Neural crest cell (in vitro differentiated cells): ENCODE data around the gene PCDHB7. TPM values are rescaled to one million over a fixed set of nuclear protein-coding genes. Genes with fewer than 3 reads are reported as not detected.
"Not testable (repeated sequence)": the region's sequence is repeated elsewhere in the genome, so short reads cannot be mapped to it uniquely, and the experiment has no call there.

ENCODE experiments used
- DNase-seq: peaks from one replicate; pipeline ENCODE4 v3.0.0; 2021; ENCODE audit warnings: low read depth, mixed read lengths, low spot score
- H3K27ac Mint-ChIP-seq: one replicate; pipeline ENCODE4 v1.8.0; 2021; ENCODE audit warnings: mild to moderate bottlenecking, mixed read lengths; ENCODE audit not compliant: unreplicated experiment
- H3K27me3 Mint-ChIP-seq: 2 replicates; pipeline ENCODE4 v1.8.0; 2021; ENCODE audit warnings: low read depth, mild to moderate bottlenecking, mixed read lengths
- H3K36me3 Mint-ChIP-seq: 2 replicates; pipeline ENCODE4 v1.8.0; 2021; ENCODE audit warnings: low read depth, mild to moderate bottlenecking, mixed read lengths
- H3K4me1 Mint-ChIP-seq: 2 replicates; pipeline ENCODE4 v1.8.0; 2021; ENCODE audit warnings: mixed read lengths
- H3K4me3 Mint-ChIP-seq: one replicate; pipeline ENCODE4 v1.8.0; 2021; ENCODE audit warnings: mild to moderate bottlenecking, mixed read lengths
- H3K9me3 Mint-ChIP-seq: 2 replicates; pipeline ENCODE4 v1.8.0; 2021; ENCODE audit warnings: mixed read lengths
- CTCF ChIP-seq: fragments of 200-600 bp; sonication (generic); conservative IDR thresholded peaks from 2 replicates; pipeline ENCODE4 v1.5.0; 2021; ENCODE audit warnings: antibody characterized with exemption, mild to moderate bottlenecking
- total RNA-seq: library from RNA; stranded (reverse); gene quantifications from 2 replicates; pipeline ENCODE4 v1.2.1, GENCODE V29; 2021

PCDHB7 gene
- total RNA-seq, 1 donor from 2014 or later = 0.58 TPM

GRCh38 chr5:141223112-141223783 lies 50.8 kb downstream of the PCDHB7 start, which contains the start of gene PCDHB14:
TSS of gene PCDHB14 (plus strand) at chr5:141223343. CDS start at chr5:141223506, 163 bp downstream.
- DNase-seq = no peak
- Mint-ChIP-seq H3K36me3 (peaks cover 66% of the 10 kb centered on the region), H3K27ac (peak within 1 kb of the TSS; percentile 90), H3K9me3 (peaks cover 25% of the 10 kb centered on the region), H3K4me1 (peaks cover 7% of the 10 kb centered on the region), H3K27me3 (no peaks in the 10 kb centered on the region), H3K4me3 (peak within 1 kb of the TSS; percentile 89)
- peak; percentile 58 for TF ChIP-seq CTCF

GRCh38 chr5:141224844-141225243 lies 52.4 kb downstream of the PCDHB7 start:
- DNase-seq, H3K4me3 Mint-ChIP-seq, H3K4me1 Mint-ChIP-seq, H3K27ac Mint-ChIP-seq, H3K27me3 Mint-ChIP-seq: not testable (repeated sequence)
- peaks cover 22% of the 10 kb centered on the region for H3K9me3 Mint-ChIP-seq
- H3K36me3 Mint-ChIP-seq = peaks cover 60% of the 10 kb centered on the region

- H3K9me3 Mint-ChIP-seq = peaks cover 18% of the 10 kb centered on the region
- not testable (repeated sequence) for H3K27me3 Mint-ChIP-seq, H3K4me3 Mint-ChIP-seq, H3K4me1 Mint-ChIP-seq, H3K27ac Mint-ChIP-seq, DNase-seq
- H3K36me3 Mint-ChIP-seq = peaks cover 55% of the 10 kb centered on the region
Observed at GRCh38 chr5:141225421-141225820, 53.0 kb downstream of the PCDHB7 start.

Other genes starting within 250 kb of the PCDHB7 start
- gene PCDHAC1, start 246.3 kb upstream of the PCDHB7 start, total RNA-seq = 4.1 and 4.4 TPM in 2 replicates
- 1.8 and 1.9 TPM in 2 replicates for gene PCDHAC2, start 206.2 kb upstream of the PCDHB7 start, total RNA-seq
- 0.14 and 0.23 TPM in 2 replicates for gene PCDHB1, start 121.3 kb upstream of the PCDHB7 start, total RNA-seq
- 52.6 and 57.8 TPM in 2 replicates for gene PCDHB2, start 78.0 kb upstream of the PCDHB7 start, total RNA-seq
- gene PCDHB3, start 72.2 kb upstream of the PCDHB7 start, total RNA-seq = 5.4 and 5.7 TPM in 2 replicates
- 2.6 and 2.7 TPM in 2 replicates for gene PCDHB4, start 50.8 kb upstream of the PCDHB7 start, total RNA-seq
- 3.0 and 3.3 TPM in 2 replicates for gene PCDHB5, start 37.4 kb upstream of the PCDHB7 start, total RNA-seq
- 0.64 and 0.70 TPM in 2 replicates for gene PCDHB6, start 22.6 kb upstream of the PCDHB7 start, total RNA-seq
- 1.3 and 1.8 TPM in 2 replicates for gene PCDHB8, start 5.1 kb downstream of the PCDHB7 start, total RNA-seq
- gene PCDHB16, start 9.7 kb downstream of the PCDHB7 start, total RNA-seq = 11.4 and 12.6 TPM in 2 replicates
- 5.5 and 7.0 TPM in 2 replicates for gene PCDHB9, start 14.5 kb downstream of the PCDHB7 start, total RNA-seq
- 5.2 and 5.5 TPM in 2 replicates for gene PCDHB10, start 19.7 kb downstream of the PCDHB7 start, total RNA-seq
- gene PCDHB11, start 27.0 kb downstream of the PCDHB7 start, total RNA-seq = 2.7 and 3.6 TPM in 2 replicates
- 3.1 TPM in 2 replicates for gene PCDHB12, start 36.1 kb downstream of the PCDHB7 start, total RNA-seq
- 3.6 TPM in 2 replicates for gene PCDHB13, start 41.3 kb downstream of the PCDHB7 start, total RNA-seq
- gene PCDHB14, start 50.7 kb downstream of the PCDHB7 start, total RNA-seq = 5.5 TPM in 2 replicates
- 5.5 and 5.6 TPM in 2 replicates for gene PCDHB15, start 72.8 kb downstream of the PCDHB7 start, total RNA-seq
- gene SLC25A2, start 131.4 kb downstream of the PCDHB7 start, total RNA-seq = 0.72 and 1.1 TPM in 2 replicates
- gene TAF7, start 148.1 kb downstream of the PCDHB7 start, total RNA-seq = 100.0 and 100 TPM in 2 replicates
- 0.54 and 0.93 TPM in 2 replicates for gene PCDHGA1, start 157.9 kb downstream of the PCDHB7 start, total RNA-seq
- 0.32 and 0.54 TPM in 2 replicates for gene PCDHGA2, start 166.1 kb downstream of the PCDHB7 start, total RNA-seq
- 0.16 and 0.33 TPM in 2 replicates for gene PCDHGA3, start 171.2 kb downstream of the PCDHB7 start, total RNA-seq
- 2.8 and 3.0 TPM in 2 replicates for gene PCDHGB1, start 177.5 kb downstream of the PCDHB7 start, total RNA-seq
- gene PCDHGA4, start 182.4 kb downstream of the PCDHB7 start, total RNA-seq = 0.56 and 0.93 TPM in 2 replicates
- gene PCDHGB2, start 187.3 kb downstream of the PCDHB7 start, total RNA-seq = 1.3 and 1.5 TPM in 2 replicates
- 0.32 and 0.51 TPM in 2 replicates for gene PCDHGA5, start 191.5 kb downstream of the PCDHB7 start, total RNA-seq
- gene PCDHGB3, start 197.6 kb downstream of the PCDHB7 start, total RNA-seq = 0.51 and 0.71 TPM in 2 replicates
- 0.49 and 0.52 TPM in 2 replicates for gene PCDHGA6, start 201.2 kb downstream of the PCDHB7 start, total RNA-seq
- gene PCDHGA7, start 210.1 kb downstream of the PCDHB7 start, total RNA-seq = 0.32 and 0.37 TPM in 2 replicates
- 4.2 and 5.3 TPM in 2 replicates for gene PCDHGB4, start 215.1 kb downstream of the PCDHB7 start, total RNA-seq
- gene PCDHGA8, start 220.0 kb downstream of the PCDHB7 start, total RNA-seq = 0.33 and 0.43 TPM in 2 replicates
- 0.91 and 1.5 TPM in 2 replicates for gene PCDHGB5, start 225.3 kb downstream of the PCDHB7 start, total RNA-seq
- gene PCDHGA9, start 230.1 kb downstream of the PCDHB7 start, total RNA-seq = 0.72 and 0.86 TPM in 2 replicates
- gene PCDHGB6, start 235.4 kb downstream of the PCDHB7 start, total RNA-seq = 53.6 and 53.7 TPM in 2 replicates
- gene PCDHGA10, start 240.3 kb downstream of the PCDHB7 start, total RNA-seq = 18.4 and 18.5 TPM in 2 replicates
- gene PCDHGB7, start 245.0 kb downstream of the PCDHB7 start, total RNA-seq = 6.5 and 7.0 TPM in 2 replicates
- gene PCDHGA11, start 248.4 kb downstream of the PCDHB7 start, total RNA-seq = 1.8 and 2.4 TPM in 2 replicates